ENCODE data around the gene SOX10.
A peak's percentile ranks its signal among the peaks of the same experiment; 100 is the strongest.

Gene SOX10

GRCh38 chr22:38016182-38017151 lies 32.1 kb upstream of the SOX10 start:
- peak in 1 of 2 experiments; percentile 25 for DNase-seq

- DNase-seq = no peak
Observed at GRCh38 chr22:38014083-38014482, 29.7 kb upstream of the SOX10 start.

- no peak for DNase-seq
Observed at GRCh38 chr22:38012604-38013072, 28.3 kb upstream of the SOX10 start.

- no peak for DNase-seq
Observed at GRCh38 chr22:38009000-38009806, 24.8 kb upstream of the SOX10 start.

GRCh38 chr22:38007330-38007902 lies 23.1 kb upstream of the SOX10 start:
- no peak for DNase-seq

GRCh38 chr22:38006906-38007305 lies 22.6 kb upstream of the SOX10 start:
- DNase-seq = no peak

- no peak for DNase-seq
Observed at GRCh38 chr22:38005943-38006342, 21.6 kb upstream of the SOX10 start.

- DNase-seq = peak; percentile 25 to 62
Observed at GRCh38 chr22:37999640-38000272, 15.4 kb upstream of the SOX10 start.

GRCh38 chr22:37999236-37999635 lies 14.9 kb upstream of the SOX10 start:
- DNase-seq = no peak

GRCh38 chr22:37998543-37998942 lies 14.2 kb upstream of the SOX10 start:
- DNase-seq = no peak

GRCh38 chr22:37996515-37997246 lies 12.3 kb upstream of the SOX10 start:
- no peak for DNase-seq

- DNase-seq = no peak
Observed at GRCh38 chr22:37996079-37996478, 11.7 kb upstream of the SOX10 start.

GRCh38 chr22:37995460-37995859 lies 11.1 kb upstream of the SOX10 start:
- no peak for DNase-seq

GRCh38 chr22:37994982-37995381 lies 10.6 kb upstream of the SOX10 start:
- DNase-seq = no peak

- DNase-seq = no peak
Observed at GRCh38 chr22:37994049-37994448, 9.7 kb upstream of the SOX10 start.

GRCh38 chr22:37991731-37992442 lies 7.5 kb upstream of the SOX10 start:
- no peak for DNase-seq

- no peak for DNase-seq
Observed at GRCh38 chr22:37990862-37991261, 6.5 kb upstream of the SOX10 start.

- no peak for DNase-seq
Observed at GRCh38 chr22:37990301-37990700, 5.9 kb upstream of the SOX10 start.

- DNase-seq = no peak
Observed at GRCh38 chr22:37989146-37990045, 5.0 kb upstream of the SOX10 start.

- no peak for DNase-seq
Observed at GRCh38 chr22:37986371-37986770, 2.0 kb upstream of the SOX10 start.

Measured in NCI-H446 (cell line).